RPMI8226 (cell line): ENCODE results near the gene SPIB.
"Not testable (repeated sequence)": the region's sequence is repeated elsewhere in the genome, so short reads cannot be mapped to it uniquely, and the experiment has no call there.

Experiments used
- DNase-seq: peaks from one replicate; pipeline ENCODE4 v3.0.0-alpha.2; 2015

Gene SPIB

GRCh38 chr19:50447750-50448149, 29.0 kb downstream of the SPIB start:
- no peak for DNase-seq

GRCh38 chr19:50449236-50449899, 30.6 kb downstream of the SPIB start:
- DNase-seq, result peak; percentile 56

GRCh38 chr19:50450369-50451222, 31.9 kb downstream of the SPIB start:
- DNase-seq, result no peak

- no peak for DNase-seq
These were observed 32.4 kb downstream of the SPIB start for GRCh38 chr19:50451223-50451534.

DNA sequence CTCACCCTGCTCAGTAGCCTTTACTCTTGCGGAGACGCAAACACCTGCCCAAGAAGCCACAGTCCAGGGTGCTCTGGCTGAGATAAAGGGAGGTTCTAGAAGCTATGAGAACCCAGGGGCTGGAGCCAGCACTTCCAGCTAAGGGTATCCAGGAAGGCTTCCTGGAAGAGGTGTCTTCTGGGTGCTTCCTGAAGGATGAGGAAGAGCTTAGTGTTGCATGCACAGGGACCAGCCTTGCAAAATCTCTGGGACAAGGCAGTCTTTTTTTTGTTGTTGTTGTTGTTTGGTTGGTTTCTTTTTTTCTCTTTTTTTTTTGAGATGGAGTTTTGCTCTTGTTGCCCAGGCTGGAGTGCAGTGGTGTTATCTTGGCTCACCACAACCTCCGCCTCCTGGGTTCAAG, 34.5 kb downstream of the SPIB start:
- DNase-seq, result no peak

GRCh38 chr19:50455992-50456391, 37.3 kb downstream of the SPIB start:
- DNase-seq, result no peak

DNA sequence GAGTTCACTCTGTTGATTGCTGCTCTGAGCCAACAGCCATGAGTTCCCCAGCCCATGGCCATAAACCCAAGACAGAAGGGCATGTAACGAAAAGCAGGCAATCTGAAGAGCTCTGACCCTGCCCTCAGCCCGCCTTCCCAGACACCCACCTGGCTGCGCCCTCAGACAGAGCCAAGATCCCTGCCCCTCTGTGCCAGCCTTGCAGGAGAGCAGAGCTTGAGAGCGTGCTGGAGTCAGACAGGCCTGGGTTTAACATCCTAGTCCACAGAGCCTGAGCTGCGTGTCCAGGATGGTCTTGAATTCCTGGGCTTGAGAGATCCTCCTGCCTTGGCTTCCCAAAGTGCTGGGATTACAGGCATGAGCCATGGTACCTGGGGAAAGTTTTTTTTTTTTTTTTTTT, 38.6 kb downstream of the SPIB start:
- no peak for DNase-seq

- DNase-seq, result no peak
These were observed 39.8 kb downstream of the SPIB start for GRCh38 chr19:50458396-50459066.

DNA sequence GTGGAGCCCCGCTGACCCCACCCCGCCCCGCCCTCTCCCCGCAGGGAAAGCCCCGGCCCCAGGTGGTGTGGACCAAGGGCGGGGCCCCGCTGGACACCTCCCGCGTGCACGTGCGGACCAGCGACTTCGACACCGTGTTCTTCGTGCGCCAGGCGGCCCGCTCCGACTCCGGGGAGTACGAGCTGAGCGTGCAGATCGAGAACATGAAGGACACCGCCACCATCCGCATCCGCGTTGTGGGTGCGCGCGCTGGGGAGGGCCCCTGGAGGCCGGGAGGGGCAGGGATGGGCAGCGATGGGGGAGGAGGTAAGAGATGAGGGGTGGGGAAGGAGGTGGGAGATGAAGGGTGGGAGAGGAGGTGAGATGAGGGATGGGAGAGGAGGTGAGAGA, 40.3 kb downstream of the SPIB start:
- no peak for DNase-seq

DNA sequence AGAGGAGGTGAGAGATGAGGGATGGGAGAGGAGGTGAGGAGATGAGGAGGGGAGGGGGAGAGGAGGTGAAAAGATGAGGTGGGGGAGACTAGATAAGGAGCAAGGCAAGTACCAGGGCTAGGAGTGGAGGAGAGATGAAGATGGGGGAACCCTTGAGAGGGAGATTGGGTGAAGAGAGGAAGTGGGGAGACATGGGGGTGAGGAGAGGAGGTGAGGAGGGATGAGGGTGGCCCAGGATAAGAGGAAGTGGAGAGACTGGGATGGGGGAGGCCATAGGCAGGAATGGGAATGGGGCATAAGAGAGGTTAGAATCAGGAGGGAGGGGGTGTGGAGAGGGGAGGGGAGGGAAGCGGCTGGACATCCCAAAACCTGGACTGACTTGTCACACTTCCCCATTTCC, 40.9 kb downstream of the SPIB start:
- DNase-seq, result no peak

- DNase-seq, result peak; percentile 75
These were observed 41.5 kb downstream of the SPIB start for GRCh38 chr19:50460161-50460765.

DNA sequence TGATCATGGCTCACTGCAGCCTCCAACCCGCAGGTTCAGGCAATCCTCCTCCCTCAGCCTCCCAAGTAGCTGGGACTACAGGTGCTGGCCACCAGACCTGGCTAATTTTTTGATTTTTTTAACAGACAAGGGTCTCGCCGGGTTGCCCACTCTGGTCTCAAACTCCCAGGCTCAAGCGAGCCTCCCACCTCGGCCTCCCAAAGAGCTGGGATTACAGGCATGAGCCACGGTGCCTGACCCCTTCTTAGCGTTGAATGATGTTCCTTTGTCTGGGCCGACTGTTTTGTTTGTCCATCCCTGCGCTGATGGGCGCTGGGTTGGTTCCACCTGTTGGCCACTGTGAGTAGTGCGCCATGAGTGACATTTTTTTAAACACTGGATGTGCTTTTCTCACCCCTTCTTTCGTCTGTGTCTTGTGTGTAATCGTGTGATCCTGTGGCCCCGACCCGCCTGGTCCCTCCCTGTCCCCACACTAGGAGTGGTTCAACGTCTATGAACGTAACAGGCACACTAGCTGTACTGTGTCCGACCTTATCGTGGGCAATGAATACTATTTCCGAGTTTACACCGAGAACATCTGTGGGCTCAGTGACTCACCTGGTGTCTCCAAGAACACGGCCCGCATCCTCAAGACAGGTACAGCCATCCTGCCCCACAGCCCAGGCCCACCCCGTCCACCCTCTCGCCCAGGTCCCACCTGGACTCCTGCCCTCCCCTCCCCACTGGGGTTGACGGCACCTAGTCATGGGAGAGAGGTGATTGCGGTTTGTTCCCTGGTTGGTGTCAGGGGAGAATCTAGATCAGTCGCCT, 42.5 kb downstream of the SPIB start:
- peak; percentile 76 for DNase-seq

DNA sequence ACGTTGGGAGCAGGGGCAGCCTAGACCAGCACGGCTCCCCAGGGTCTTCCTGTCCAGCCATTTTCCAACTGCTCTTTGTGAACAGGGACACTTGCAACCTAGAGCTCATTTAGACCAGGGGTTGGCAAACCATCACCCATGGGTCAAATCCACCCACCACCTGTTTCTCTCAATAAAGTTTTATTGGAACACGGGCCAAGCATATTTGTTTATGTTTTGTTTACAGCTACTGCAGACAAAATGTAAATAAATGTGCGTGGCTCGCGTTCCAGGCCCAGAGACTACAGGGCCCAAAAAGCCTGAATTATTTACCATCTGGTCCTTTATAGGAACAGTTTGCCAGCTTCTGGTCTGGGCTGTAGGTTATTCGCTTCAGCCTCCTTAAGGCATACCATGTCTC, 44.2 kb downstream of the SPIB start:
- DNase-seq, result no peak

DNA sequence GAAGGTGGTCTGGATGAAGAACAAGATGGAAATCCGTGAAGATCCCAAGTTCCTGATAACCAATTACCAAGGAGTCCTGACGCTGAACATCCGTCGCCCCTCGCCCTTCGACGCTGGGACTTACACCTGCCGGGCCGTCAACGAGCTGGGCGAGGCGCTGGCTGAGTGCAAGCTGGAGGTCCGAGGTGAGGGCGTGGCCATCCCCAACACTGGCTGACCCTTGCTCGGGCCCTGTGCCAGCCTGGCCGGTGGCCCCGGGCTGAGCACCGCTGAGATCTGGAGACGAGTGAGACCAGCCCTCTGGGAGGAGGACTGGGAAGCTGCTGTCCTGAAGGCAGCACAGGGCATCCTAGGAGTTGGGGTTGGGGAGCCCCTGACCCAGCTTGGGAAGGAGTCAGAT, 45.6 kb downstream of the SPIB start:
- no peak for DNase-seq

GRCh38 chr19:50465000-50465399, 46.3 kb downstream of the SPIB start:
- no peak for DNase-seq

- DNase-seq, result peak; percentile 97
These were observed 47.4 kb downstream of the SPIB start for GRCh38 chr19:50465986-50466705.

GRCh38 chr19:50466706-50467039, 47.9 kb downstream of the SPIB start:
- DNase-seq, result no peak

DNA sequence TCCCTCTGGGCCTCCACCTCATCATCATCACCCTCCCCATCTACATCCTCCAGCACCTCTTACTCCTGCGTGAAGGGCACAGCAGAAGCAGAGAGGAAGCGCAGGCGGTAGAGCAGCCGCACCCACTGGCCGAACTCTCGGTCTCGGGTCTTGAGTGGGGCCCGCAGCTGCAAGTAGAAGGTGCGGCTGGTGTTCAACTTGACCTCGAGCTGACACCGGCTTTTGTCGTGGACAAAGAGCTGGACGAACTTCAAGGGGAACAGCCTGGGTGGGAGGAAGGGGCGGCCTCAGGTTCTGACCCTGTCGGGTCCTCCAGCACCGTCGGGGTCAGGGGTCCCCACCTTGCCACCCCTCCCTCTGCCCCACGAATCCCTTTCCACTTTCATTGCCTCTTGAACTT, 48.8 kb downstream of the SPIB start:
- no peak for DNase-seq

DNA sequence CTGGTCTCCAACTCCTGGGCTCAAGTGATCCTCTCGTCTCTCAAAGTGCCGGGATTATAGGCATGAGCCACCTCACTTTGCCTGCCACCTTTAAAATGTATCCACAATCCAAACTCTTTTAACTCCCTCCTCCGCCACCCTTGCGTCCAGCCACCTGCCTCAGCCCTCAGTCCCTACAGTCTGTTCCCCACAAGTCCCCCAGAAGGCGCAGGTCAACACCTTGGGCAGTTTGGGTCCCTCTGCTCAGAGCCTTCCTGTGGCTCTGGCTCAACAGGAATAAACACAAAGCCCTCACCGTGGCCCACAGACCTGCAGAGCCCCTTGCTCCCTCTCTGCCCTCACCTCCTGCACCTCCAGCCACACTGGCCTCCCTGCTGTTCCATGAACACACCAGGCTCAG, 50.1 kb downstream of the SPIB start:
- DNase-seq, result no peak

DNA sequence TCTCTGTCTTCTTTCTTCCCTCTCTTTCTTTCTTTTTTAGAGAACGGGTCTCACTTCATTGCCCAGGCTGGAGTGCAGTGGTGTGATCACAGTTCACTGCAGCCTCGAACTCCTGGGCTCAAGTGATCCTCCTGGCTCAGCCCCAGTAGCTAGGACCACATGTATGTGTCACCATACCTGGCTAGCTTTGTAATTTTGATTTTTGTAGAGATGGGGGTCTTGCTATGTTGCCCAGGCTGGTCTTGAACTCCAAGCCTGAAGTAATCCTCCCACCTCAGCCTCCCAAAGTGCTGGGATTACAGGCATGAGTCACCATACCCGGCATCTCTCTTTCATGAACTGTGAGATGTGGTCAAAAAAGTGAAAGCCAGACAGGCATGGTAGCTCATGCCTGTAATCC, 54.6 kb downstream of the SPIB start:
- DNase-seq, result not testable (repeated sequence)

GRCh38 chr19:50475101-50475568, 56.4 kb downstream of the SPIB start:
- DNase-seq, result no peak

GRCh38 chr19:50475736-50476223, 57.0 kb downstream of the SPIB start:
- no peak for DNase-seq
